ENCODE measurements around the gene DACH1. TPM values are rescaled to one million over a fixed set of nuclear protein-coding genes. Genes with fewer than 3 reads are reported as not detected.

Gene DACH1
- total and polyA plus RNA-seq, 9 of the 15 experiments (the other 6 are each of a cell fraction or from before 2014, with no cell fraction given) = 0.04 to 0.07 (median 0.04) TPM; not detected in 2

- Histone ChIP-seq H3K79me2 (ENCODE audit: control insufficient read depth, insufficient read depth, low read length) (no peaks in the 10 kb centered on the region), H3K9me3 (replicated peaks; ENCODE audit: control insufficient read depth, insufficient read depth, low read depth, low read length) (no peaks in the 10 kb centered on the region), H3K27me3 (ENCODE audit: control insufficient read depth in 2 of 2, insufficient read depth in 2 of 2, low read length in 2 of 2) (no peaks in the 10 kb centered on the region), H2AFZ (ENCODE audit: low read depth, low read length) (no peak overlapping the region), H3K4me1 (replicated peaks in 1 of 2; ENCODE audit: control insufficient read depth in 2 of 2, insufficient read depth in 2 of 2, low read length in 2 of 2) (no peaks in the 10 kb centered on the region), H3K9me1 (ENCODE audit: control insufficient read depth, insufficient read depth, low read length) (no peaks in the 10 kb centered on the region), H3K9ac (ENCODE audit: insufficient read depth in 1 of 2, low read depth in 2 of 2, low read length in 2 of 2) (no peak overlapping the region), H3K4me3 (no peak overlapping the region), H3K36me3 (ENCODE audit: control insufficient read depth, insufficient read depth, low read length) (no peaks in the 10 kb centered on the region), H4K20me1 (replicated peaks; ENCODE audit: control insufficient read depth, insufficient read depth, low read length) (no peaks in the 10 kb centered on the region), H3K27ac (ENCODE audit: extremely low read depth, low read depth, low read length) (no peak overlapping the region), H3K4me2 (ENCODE audit: insufficient read depth, low read length) (no peak overlapping the region)
- WGBS (ENCODE audit: insufficient coverage, low coverage, missing lambda C conversion rate) = 11% methylated on average over 1 of the region's 1 CpG
- intact Hi-C loops (cut with micrococcal nuclease) (no loop called here), in situ Hi-C loops (cut with MboI) (no loop called here)
- DNase-seq (ENCODE audit: extremely low read depth in 1 of 4, low spot score in 3 of 4) (no peak), FAIRE-seq (no peak), ATAC-seq (no peak)
- no TSS peak for BruUV-seq (replicated peaks)
- ChIA-PET CTCF (ENCODE audit: low intra/inter-chr PET ratio) (no interaction called here), POLR2A (no interaction called here)
- TF ChIP-seq PCBP1 (IDR thresholded peaks at IDR 0.05; ENCODE audit: low read depth, low read length, poor library complexity, severe bottlenecking) = no peak
- no peak for TF ChIP-seq ZFP36 (IDR thresholded peaks at IDR 0.05; ENCODE audit: low read depth, low read length, partially characterized antibody)
Measured at GRCh38 chr13:71829547-71829946, 37.5 kb downstream of the DACH1 start.

- Histone ChIP-seq H3K79me2 (ENCODE audit: control insufficient read depth, insufficient read depth, low read length) (no peaks in the 10 kb centered on the region), H3K4me1 (replicated peaks in 1 of 2; ENCODE audit: control insufficient read depth in 2 of 2, insufficient read depth in 2 of 2, low read length in 2 of 2) (no peaks in the 10 kb centered on the region), H3K27me3 (ENCODE audit: control insufficient read depth in 2 of 2, insufficient read depth in 2 of 2, low read length in 2 of 2) (no peaks in the 10 kb centered on the region), H3K27ac (ENCODE audit: extremely low read depth, low read depth, low read length) (no peak overlapping the region), H2AFZ (ENCODE audit: low read depth, low read length) (no peak overlapping the region), H3K4me2 (ENCODE audit: insufficient read depth, low read length) (no peak overlapping the region), H3K9me3 (replicated peaks; ENCODE audit: control insufficient read depth, insufficient read depth, low read depth, low read length) (no peaks in the 10 kb centered on the region), H3K9ac (ENCODE audit: insufficient read depth in 1 of 2, low read depth in 2 of 2, low read length in 2 of 2) (no peak overlapping the region), H4K20me1 (replicated peaks; ENCODE audit: control insufficient read depth, insufficient read depth, low read length) (no peaks in the 10 kb centered on the region), H3K9me1 (ENCODE audit: control insufficient read depth, insufficient read depth, low read length) (no peaks in the 10 kb centered on the region), H3K36me3 (ENCODE audit: control insufficient read depth, insufficient read depth, low read length) (no peaks in the 10 kb centered on the region), H3K4me3 (no peak overlapping the region)
- BruUV-seq (replicated peaks) = no TSS peak
- DNase-seq (ENCODE audit: extremely low read depth in 1 of 4, low spot score in 3 of 4) (no peak), ATAC-seq (no peak), FAIRE-seq (no peak)
- TF ChIP-seq, protein P1, sequence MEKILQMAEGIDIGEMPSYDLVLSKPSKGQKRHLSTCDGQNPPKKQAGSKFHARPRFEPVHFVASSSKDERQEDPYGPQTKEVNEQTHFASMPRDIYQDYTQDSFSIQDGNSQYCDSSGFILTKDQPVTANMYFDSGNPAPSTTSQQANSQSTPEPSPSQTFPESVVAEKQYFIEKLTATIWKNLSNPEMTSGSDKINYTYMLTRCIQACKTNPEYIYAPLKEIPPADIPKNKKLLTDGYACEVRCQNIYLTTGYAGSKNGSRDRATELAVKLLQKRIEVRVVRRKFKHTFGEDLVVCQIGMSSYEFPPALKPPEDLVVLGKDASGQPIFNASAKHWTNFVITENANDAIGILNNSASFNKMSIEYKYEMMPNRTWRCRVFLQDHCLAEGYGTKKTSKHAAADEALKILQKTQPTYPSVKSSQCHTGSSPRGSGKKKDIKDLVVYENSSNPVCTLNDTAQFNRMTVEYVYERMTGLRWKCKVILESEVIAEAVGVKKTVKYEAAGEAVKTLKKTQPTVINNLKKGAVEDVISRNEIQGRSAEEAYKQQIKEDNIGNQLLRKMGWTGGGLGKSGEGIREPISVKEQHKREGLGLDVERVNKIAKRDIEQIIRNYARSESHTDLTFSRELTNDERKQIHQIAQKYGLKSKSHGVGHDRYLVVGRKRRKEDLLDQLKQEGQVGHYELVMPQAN (IDR thresholded peaks at IDR 0.05; ENCODE audit: borderline replicate concordance) = no peak
- TF ChIP-seq CBX3 (IDR thresholded peaks at IDR 0.05; ENCODE audit: borderline replicate concordance in 1 of 2, low read length in 2 of 2) (no peak), ZNF253 (CRISPR knock-in tag; conservative IDR thresholded peaks at IDR 0.05) (no peak)
- intact Hi-C loops (cut with micrococcal nuclease) = no loop called here
- 6% methylated on average over 2 of the region's 2 CpGs for WGBS (ENCODE audit: insufficient coverage, low coverage, missing lambda C conversion rate)
- in situ Hi-C loops (cut with MboI) = no loop called here
- POLR2A ChIA-PET = no interaction called here
- CTCF ChIA-PET (ENCODE audit: low intra/inter-chr PET ratio) = no interaction called here
Measured at GRCh38 chr13:71828564-71828963, 38.4 kb downstream of the DACH1 start.

Measured in K562 (cell line).